Stimulated activated CD4-positive, alpha-beta T cell treated with anti-CD3 and anti-CD28 coated beads, Interleukin-4, amount 100 ng/mL, for 48 hours (primary cell): ENCODE data around the gene MMP21.

Source experiments
- DNase-seq, 2 donors: peaks; one replicate each; pipeline ENCODE4 v3.0.0-alpha.2; 2020; ENCODE audit warnings: low read depth in 2 of 2

Gene MMP21

DNA sequence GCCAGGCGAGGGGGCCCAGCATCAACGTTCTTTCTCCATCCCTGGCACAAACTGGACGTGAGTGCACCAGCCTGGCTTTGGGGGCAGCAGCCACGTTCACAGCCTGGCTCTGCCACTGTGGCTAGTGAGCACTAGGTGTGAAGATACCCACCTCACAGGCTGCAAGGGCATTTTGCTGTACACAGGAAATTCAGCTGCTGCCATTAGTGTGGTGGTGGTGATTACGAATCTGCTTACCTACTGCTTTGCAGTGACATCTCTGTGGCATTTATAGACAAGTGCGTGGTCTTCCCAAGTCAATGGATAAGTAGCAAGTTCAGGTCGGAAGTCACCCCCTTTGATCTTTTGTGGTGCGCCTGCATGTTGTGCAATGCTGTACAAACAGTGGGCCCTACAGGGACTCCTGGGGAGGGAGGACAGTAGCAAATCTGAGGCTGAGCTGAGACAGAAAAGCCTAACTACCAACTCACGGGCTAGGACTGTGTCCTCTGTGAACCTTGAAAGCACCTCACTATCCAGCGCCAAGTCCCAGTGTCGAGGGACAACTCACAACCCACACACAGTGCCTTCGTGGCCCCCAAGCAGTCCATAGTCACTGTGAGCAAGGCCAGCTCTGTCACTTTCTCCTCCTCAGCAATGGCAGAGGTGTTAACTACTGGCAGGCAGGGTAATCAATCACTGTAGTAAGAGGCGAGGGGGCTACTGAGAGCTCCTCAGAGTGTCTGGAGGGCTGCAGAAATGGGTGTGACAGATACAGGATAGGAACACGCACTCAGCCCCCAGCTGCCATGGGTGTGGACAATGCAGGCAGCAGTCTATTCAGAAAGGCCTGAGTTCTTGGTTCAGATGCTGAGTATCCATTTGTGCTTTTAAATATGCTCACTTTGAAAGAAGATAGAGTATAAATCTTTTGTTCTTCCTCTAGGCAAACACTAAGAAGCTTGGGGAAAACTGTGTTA, 17.0 kb upstream of the MMP21 start:
- DNase-seq: no peak

DNA sequence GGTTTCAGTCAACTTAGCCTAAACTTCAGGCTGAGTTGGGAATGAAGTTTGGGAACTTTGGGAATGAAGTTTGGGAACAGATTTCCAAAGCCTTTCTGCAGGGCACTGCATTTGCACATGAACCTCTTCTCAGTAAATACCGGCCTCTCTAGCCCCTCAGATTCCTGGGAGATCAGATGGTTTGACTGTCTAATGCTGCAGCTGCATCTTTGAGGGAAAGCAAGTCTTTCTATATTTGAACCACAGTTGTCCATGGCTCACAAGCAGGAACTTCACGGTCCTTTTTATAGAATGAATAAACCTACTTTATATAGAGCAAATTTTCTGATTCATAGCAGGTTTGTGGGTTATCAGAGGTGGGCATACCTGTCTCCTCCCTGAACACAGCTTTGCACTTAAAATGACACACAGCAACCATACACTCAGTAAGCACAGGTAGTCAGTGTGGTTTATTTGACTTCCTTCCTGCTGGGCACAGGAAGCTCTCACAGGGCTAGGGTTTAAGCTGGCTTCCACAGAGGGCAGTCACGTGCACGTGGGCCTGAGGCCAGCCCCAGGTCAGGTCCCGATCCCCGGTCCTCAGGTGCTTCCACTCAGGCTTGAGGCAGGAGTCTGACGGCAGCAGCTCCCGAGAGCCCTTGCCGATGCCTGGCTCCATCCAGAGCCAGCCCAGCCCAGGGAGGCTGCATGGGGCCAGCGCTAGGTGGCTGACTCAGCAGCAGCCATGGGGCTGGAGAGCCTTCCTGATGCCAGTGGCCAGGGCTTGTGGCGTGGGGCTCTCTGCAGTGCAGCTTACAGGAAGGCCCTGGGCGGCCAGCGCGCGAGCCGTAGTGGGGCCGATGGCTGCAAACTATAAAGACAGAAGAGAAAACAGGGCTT, 12.8 kb upstream of the MMP21 start:
- no peak for DNase-seq

DNA sequence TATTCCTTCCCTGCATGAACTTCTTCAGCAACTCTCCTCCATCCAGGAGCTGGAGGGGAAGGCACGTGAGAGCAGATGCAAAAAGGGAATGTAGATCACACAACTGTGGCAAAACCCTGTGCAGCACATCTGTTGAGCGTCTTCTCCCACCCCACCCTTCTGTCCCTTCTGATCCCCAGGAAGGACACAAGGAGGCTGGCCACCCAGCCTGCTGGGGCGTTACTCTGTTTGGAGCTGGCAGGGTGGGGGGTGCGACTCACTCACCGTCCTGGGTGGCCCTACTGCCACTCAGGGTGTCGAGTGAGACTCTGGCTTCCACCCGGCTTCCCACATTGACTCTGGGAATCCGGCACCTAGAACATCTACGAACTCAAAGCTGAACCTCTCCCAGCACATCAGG, 10.2 kb upstream of the MMP21 start:
- DNase-seq: no peak

DNA sequence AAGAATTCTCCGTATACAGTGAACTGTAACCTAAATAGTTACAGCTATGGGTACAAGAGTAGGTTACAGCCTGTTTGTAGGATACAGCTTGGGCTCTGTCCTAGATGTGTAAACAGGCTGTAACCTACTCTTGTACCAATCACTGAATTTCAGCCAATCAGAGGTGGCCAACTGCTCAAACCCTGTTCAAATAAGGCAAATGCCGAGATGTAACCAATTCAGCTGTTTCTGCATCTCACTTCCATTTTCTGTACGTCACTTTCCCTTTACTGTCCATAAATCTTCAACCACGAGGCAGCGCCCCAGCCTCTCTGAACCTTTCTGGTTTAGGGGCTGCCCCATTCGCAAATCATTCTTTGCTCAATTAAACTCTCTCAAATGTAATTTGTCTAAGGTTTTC, 8.3 kb upstream of the MMP21 start:
- no peak for DNase-seq

DNA sequence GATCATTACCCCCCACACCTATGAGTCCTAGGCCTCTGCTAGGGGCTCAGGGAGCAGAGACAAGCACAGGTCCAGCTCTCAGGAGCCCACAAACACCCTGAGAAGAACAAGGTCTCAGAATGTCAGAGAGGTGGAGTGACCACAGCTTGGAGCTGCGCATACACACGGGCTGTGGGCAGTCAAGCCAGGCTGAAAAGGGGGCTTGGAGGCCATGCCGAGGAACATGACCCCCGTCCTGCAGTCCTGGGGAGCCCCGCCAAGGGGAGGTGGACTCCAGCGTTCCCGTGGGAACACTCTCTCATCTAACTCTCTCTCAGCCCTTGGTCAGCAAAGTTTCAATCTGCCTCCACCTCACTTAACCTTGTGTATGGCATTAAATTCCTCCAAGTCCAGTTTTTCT, 7.8 kb upstream of the MMP21 start:
- DNase-seq: no peak

DNA sequence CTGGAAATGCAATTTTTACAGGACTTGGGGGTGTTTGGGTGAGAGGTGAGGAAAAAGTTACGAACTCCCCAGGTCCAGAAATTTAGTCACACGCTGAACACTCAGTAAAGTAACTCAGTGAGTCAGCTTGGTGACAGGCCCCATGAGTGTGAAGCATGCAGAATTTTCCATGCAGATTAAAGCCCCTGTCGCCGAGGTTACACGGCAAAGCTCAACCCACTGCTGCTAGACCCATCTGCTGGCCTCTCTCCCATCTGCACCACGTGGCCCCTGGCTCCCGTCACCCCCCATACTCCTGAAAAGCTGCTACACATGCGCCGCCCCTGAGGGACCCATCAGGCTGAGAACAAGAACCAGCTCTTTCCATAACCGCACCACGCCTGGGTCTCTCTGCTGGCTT, 7.0 kb upstream of the MMP21 start:
- DNase-seq: no peak

DNA sequence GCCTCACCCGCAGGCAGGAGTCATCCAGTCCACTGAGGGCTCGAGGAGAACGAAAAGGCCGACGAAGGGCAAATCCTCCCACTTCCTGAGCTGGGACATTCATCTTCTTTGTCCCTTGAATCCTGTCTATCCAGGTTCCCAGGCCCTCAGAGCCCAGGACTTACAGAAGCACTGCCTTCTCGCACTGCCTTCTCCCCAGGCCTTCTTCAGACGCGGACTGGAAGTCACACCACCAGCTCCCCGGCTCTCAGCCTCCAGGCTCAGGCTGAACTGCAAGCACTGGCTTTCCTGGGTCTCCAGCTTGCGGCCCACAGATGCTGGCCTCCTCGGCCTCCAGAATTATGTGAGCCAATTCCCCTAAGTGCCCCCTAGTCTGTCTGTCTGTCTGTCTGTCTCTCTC, 6.4 kb upstream of the MMP21 start:
- DNase-seq: no peak

DNA sequence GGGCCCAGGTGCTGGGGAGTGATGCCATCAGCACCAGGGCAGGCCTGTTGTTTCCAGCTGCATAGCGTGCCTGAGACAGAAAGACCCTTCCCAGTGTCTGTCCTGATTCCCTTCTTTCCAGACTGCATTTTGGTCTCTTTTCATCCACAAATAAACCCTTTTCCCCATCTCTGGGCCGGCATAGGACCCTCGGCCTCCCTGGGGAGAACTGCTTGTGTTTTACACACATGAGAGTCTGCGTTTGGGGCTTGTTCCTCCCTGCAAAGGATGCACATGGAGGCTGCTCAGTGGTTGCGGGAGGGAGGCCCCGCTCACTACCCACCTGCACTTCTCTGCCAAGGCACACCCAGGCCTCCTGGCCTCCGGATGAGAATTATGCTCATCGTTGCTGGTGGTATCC, 5.8 kb upstream of the MMP21 start:
- no peak for DNase-seq

DNA sequence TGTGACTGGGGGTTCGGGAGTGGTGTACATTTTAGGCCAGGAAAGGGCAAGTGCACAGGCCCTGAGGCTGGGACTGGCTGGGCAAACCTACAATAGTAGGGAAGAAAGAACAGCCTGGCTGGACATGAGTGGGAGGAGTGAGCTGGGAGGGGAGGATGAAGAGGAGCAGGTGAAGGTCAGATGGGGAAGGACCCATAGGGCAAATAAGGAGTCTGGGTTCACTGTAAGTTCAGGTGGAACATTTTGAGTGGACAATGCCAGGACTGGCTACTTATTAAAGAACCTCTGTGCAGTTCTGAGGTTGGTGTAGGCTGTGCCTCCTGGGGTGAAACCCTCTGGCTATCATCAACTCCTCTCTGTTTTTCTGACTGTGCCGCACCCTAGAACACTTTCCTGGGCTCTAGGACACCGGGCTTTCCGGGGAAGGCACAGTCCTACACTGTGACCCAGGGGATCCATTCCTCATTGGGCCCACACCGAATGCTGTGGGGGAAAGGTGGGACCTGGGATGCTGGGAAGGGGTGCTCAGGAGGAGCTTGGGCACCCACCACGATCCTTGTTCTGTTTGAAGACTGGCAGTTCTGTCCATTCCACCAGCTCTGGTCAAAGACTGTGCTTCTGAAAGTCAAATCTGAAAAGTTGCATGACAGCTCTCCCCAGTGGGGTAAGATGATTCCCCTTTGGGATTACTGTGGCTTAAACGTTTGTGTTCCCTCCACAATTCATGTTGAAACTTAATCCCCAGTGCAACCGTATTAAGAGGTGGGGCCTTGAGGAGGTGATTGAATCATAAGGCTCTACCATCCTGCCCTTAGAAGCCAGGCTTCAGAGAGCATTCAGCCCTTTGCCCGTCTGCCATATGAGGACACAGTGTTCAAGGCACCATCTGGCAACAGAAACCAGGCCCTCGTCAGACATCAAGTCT, 4.0 kb upstream of the MMP21 start:
- no peak for DNase-seq

DNA sequence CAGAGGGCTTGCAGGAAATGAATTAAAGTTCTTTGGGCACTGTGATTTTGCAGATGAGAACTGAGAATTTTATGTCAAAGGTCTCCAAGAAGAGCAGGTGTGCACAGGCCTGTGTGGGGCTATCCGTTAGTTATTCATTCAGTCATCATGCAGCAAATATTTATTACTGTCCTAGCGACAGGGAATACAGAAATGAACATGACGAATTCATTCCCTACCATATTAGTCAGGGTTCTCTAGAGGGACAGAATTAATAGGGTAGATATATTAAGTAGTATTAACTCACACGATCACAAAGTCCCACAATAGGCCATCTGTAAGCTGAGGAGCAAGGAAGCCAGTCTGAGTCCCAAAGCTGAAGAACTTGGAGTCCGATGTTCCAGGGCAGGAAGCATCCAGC, 2.9 kb upstream of the MMP21 start:
- no peak for DNase-seq

DNA sequence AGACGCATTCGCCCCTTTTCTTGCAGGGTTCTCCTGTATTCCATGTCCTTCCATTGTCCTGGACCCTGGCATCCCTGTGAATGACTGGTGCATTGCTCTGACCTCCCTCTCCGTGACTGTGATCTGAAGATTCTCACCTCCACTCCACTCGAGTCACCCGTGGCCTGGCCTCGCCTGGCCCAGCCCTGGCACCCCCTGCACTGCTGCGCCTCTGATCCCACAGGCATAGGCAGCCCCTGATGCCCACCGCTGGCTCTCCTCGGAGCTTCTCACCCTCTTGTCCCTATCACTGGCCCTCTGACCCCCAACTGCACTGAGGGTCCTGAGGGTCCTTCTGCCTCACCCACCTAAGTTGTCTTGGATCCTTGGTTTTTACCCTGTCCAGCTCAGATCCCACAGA, 2.2 kb upstream of the MMP21 start:
- no peak for DNase-seq

DNA sequence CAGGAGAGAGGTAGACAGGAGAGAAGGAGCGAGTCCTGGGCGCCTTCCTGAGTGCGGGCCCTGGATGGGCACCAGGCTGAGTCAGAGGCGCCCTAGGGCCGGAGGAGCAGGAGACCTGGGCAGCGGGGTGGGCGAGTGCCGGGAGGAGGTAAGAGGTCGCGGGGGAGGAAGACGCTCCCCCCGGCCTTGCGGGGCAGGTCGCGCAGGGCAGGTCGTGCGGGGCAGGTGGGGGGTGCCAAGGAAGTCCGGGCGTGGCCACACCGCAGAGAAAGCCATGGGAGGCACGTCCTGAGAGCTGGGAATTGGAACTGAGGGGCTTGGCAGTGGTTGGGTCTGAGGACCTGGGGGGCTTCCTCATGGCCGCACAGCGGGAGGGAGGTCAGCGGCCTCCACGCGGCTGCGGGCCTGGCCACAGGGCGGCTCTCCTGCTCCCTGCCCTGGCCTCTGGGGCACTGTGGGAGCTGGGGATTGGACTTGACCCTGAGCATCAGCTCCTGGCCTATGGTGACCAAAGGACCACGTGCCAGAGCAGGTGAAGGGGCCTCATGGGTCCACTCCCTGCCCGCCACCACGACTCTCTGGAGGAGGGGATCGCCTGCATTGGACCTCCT, 935 bp downstream of the MMP21 start:
- no peak for DNase-seq

DNA sequence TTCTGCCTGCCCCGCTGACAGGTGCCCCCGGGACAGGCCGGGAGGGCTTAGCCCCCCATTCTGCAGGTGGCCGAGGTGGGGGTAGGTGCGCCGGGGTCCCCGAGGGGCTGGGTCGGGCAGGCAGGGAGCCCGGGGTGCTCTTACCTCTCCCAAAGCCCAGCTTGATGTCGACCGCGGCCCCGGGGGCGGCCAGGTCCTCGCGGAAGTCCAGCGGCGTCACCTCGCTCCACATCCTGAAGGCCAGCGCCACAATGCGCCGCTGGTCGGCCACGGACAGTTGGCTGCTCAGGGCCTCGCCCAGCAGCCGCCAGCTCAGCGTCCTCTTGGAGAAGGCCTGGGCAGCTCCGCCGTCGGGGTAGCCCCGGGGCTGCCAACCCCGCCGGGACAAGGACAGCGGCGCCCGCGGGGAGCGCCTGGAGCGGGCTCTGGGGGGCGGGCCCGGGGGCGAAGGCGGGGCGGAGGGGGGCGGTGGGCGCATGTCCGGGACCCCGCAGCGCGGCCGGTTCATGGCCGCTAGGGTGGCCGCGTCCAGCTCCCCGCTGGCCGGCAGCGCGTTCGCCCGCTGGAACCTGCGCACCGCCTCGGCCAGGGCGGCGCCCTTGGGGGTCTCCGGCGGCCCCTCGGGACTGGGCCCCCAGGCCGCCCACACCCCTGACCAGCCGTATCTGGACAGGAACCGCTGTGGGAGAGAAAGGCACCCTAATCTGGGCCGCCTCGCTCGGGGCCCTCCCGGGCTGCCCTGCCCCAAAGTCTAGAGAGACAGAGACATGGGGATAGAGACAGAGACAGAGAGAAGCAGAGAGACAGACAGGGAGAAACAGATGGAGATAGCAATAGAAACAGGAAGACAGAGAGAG, 1.7 kb downstream of the MMP21 start:
- DNase-seq: no peak

DNA sequence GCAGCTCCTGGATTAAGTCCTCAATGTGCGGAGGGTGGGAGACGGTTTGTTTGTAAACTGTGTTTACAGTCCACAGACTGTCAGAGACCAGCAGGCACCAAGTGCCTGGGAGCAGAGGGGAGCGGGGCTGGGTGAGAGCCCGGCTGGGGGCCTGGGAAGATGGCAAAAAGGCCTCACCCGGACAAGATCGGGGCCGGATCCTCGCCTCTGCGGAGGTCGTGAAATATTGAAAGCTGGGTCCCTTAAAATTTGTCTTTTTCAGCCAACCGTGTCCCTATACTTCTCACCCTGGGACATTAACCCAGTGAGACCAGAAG, 2.8 kb downstream of the MMP21 start:
- no peak for DNase-seq

DNA sequence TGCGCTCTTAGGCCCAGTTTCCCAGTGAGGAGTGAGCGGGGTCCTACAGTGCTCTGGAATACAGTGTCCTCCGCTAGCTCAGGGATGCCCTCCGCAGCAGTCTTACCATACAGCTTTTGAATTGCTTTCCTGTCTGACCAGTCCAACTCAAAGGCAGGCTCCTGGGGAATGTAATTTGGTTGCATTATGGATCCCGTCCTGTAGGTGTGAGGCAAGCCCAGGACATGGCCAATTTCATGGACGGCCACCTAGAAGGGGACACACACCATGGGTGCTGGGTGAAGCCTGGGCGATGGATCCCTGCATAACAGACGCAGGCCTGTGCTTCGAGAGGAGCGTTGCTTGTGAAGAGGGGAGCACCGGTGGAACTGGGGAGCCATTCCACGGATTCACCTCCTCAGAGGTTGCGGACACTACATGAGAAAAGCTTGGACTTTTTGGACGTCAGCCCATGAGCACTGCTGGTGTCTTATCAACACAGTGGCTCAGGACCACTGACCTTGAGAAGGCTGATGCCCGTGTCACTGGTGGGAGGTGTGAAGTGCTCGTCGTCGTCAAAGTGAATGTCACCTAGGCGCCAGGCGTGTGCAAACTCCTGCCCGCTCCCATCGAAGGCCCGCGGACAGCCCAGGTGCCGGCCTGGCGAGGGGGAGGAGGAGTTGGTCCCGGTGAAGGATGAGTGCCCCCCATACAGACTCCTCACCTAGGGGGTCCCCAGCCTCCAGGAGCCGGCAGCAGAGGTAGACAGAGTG, 3.3 kb downstream of the MMP21 start:
- no peak for DNase-seq

DNA sequence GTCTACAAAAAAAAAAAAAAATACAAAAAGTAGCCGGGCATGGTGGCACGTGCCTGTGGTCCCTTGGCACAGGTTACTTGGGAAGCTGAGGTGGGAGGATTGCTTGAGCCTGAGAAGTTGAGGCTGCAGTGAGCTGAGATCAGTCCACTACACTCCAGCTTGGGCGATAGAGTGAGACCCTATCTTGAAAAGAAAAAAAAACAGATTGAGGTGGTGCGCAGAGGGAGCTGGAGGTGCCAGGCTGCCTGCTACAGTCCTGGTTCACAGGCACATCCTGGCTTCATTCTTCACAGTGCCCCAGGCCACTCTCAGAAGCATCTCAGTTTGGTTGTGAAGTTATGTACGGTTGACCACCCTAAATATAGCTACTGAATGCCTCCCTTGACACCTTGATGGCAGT, 4.8 kb downstream of the MMP21 start:
- no peak for DNase-seq

DNA sequence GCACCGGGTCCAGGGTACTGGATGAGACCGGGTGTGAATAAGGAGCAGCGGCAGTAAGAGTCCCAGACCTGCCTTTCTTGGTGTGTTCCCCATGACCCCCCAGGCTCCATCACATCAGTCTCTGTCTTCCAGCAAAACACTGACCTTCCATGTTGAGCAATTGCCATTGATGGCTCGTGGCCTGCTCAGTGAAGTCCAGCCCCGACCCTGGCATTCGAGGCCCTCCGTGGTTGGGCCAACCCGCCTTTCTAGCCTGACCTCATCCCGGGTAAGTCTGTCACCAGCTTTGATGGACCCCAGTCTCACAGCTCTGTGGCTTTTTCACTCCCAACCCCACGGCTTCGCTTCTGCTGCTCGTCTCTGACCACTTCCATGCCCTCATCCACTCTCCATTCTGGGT, 6.4 kb downstream of the MMP21 start:
- no peak for DNase-seq

DNA sequence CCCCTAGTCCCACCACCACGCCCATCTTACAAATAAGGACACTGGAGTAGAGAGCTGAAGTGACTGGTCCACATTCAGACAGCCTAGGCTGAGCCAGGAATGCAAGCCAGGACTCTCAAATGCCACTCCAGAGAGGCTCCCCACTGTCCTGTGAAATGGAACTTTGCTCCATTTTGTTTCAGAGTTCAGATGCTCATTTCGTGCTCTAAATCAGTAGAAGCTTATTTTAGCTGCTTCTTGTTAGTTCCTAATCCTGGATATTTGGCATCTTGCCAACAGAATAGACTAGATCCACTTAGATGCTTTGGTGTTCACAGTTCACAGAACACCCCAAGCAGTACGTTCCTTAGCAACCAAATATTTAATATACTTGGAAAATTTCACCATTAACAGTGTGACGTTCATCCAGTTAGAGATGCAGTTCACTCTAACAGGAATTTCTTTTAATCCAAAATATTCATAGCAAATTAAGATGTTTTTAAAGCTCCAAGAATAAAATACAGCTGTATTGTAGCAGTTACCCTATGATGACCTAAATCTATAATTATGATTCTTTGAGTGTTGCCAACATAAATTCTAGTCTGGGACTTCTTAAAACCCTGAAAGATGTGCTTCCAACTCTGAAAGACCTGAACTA, 7.3 kb downstream of the MMP21 start:
- DNase-seq: no peak

DNA sequence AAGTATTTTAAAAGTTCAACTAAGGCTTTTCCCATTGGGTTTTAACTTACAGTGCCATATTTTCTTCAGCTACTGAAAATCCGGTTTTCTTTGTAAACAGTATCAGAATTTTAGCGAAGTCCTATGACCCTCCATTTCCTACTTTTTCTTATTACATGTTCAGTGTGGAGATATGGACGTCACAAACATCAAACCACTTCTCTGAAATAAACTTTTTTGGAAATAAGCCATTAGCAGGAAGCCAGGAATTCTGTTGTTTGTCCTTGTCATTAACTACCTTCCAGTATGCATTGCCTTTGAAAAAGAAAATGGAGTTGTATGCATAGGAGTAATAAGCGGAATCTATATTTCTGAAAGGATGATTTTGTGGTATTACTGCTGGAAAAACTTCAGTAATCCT, 9.1 kb downstream of the MMP21 start:
- DNase-seq: no peak
